ENCODE data around the gene MOB3C. TPM values are rescaled to one million over a fixed set of nuclear protein-coding genes. Genes with fewer than 3 reads are reported as not detected.

MOB3C gene
- total and polyA plus RNA-seq, 3 donors from 2014 or later = 8.3 to 16.0 (median 13.2) TPM

- Histone ChIP-seq H3K4me3 (no peak overlapping the region), H3K27me3 (no peaks in the 10 kb centered on the region), H3K27ac (no peak overlapping the region), H3K36me3 (ENCODE audit: low read depth, missing control alignments) (no peaks in the 10 kb centered on the region), H3K4me1 (no peaks in the 10 kb centered on the region), H3K9me3 (no peaks in the 10 kb centered on the region)
- intact Hi-C loops (cut with DNase I; ENCODE audit: low total_unique reads) = no loop called here
- DNase-seq = no peak
- TF ChIP-seq CTCF (IDR thresholded peaks at IDR 0.05) = no peak
- TF ChIP-seq POLR2A (IDR thresholded peaks at IDR 0.05) = no peak
- WGBS, 2 donors = 76 to 91% methylated on average over 5 to 6 of the region's 6 CpGs
These were observed 40.0 kb downstream of the MOB3C start for GRCh38 chr1:46576596-46576995.

- Histone ChIP-seq H3K4me3 (no peak overlapping the region), H3K9me3 (no peaks in the 10 kb centered on the region), H3K27me3 (no peaks in the 10 kb centered on the region), H3K4me1 (no peaks in the 10 kb centered on the region), H3K27ac (no peak overlapping the region), H3K36me3 (ENCODE audit: low read depth, missing control alignments) (no peaks in the 10 kb centered on the region)
- 80 to 86% methylated on average over 3 of the region's 3 CpGs for WGBS, 2 donors
- TF ChIP-seq POLR2A (IDR thresholded peaks at IDR 0.05) = no peak
- no peak for TF ChIP-seq CTCF (IDR thresholded peaks at IDR 0.05)
- DNase-seq = no peak
- intact Hi-C loops (cut with DNase I; ENCODE audit: low total_unique reads) = no loop called here
These were observed 40.8 kb downstream of the MOB3C start for GRCh38 chr1:46575778-46576177.

GRCh38 chr1:46575300-46575699 is 41.3 kb downstream of the MOB3C start:
- H3K4me3 ChIP-seq = no peak overlapping the region
- no peak overlapping the region for H3K27ac ChIP-seq
- intact Hi-C loops (cut with DNase I; ENCODE audit: low total_unique reads) = no loop called here
- TF ChIP-seq POLR2A (IDR thresholded peaks at IDR 0.05) = no peak
- no peaks in the 10 kb centered on the region for H3K36me3 ChIP-seq (ENCODE audit: low read depth, missing control alignments)
- H3K4me1 ChIP-seq = no peaks in the 10 kb centered on the region
- DNase-seq = no peak
- H3K9me3 ChIP-seq = no peaks in the 10 kb centered on the region
- 81 to 82% methylated on average over 12 of the region's 12 CpGs for WGBS, 2 donors
- H3K27me3 ChIP-seq = no peaks in the 10 kb centered on the region

- no peaks in the 10 kb centered on the region for H3K4me1 ChIP-seq
- no peak for DNase-seq
- intact Hi-C loops (cut with DNase I; ENCODE audit: low total_unique reads) = no loop called here
- WGBS, 2 donors = 94 to 95% methylated on average over 6 of the region's 6 CpGs
- H3K27ac ChIP-seq = no peak overlapping the region
- no peaks in the 10 kb centered on the region for H3K9me3 ChIP-seq
- H3K27me3 ChIP-seq = no peaks in the 10 kb centered on the region
- H3K36me3 ChIP-seq (ENCODE audit: low read depth, missing control alignments) = no peaks in the 10 kb centered on the region
- H3K4me3 ChIP-seq = no peak overlapping the region
- no peak for TF ChIP-seq CTCF (IDR thresholded peaks at IDR 0.05)
These were observed 44.9 kb downstream of the MOB3C start for GRCh38 chr1:46571691-46572225.

- DNase-seq = no peak
- Histone ChIP-seq H3K4me1 (no peaks in the 10 kb centered on the region), H3K27ac (no peak overlapping the region), H3K36me3 (ENCODE audit: low read depth, missing control alignments) (no peaks in the 10 kb centered on the region), H3K27me3 (no peaks in the 10 kb centered on the region), H3K9me3 (no peaks in the 10 kb centered on the region), H3K4me3 (no peak overlapping the region)
- WGBS, 2 donors = 72 to 73% methylated on average over 13 to 14 of the region's 14 CpGs
- TF ChIP-seq POLR2A (IDR thresholded peaks at IDR 0.05) (no peak), CTCF (IDR thresholded peaks at IDR 0.05) (no peak)
- intact Hi-C loops (cut with DNase I; ENCODE audit: low total_unique reads) = no loop called here
These were observed 46.5 kb downstream of the MOB3C start for GRCh38 chr1:46569884-46570725.
